ENCODE results near the gene RNF217.

- TF ChIP-seq CTCF (IDR thresholded peaks at IDR 0.05) = no peak
- no peak for TF ChIP-seq POLR2A (IDR thresholded peaks at IDR 0.05)
- TF ChIP-seq POLR2AphosphoS5 (IDR thresholded peaks at IDR 0.05) = no peak
Measured at GRCh38 chr6:124994648-124995047, 32.4 kb downstream of the RNF217 start.
